Measurements from ENCODE around the gene FAM83D.

FAM83D gene

GRCh38 chr20:38894091-38894847 lies 31.9 kb upstream of the FAM83D start:
- peak; percentile 58 for FAIRE-seq
- DNase-seq (ENCODE audit: insufficient read length, low spot score) = no peak

- FAIRE-seq (peak; percentile 9), DNase-seq (ENCODE audit: insufficient read length, low spot score) (no peak)
Observed at GRCh38 chr20:38895098-38895949, 30.9 kb upstream of the FAM83D start.

- DNase-seq (ENCODE audit: insufficient read length, low spot score) = no peak
- FAIRE-seq = no peak
Observed at GRCh38 chr20:38896009-38896594, 30.1 kb upstream of the FAM83D start.

GRCh38 chr20:38897267-38897666 lies 28.9 kb upstream of the FAM83D start:
- FAIRE-seq = peak; percentile 62
- DNase-seq (ENCODE audit: insufficient read length, low spot score) = no peak

- DNase-seq (ENCODE audit: insufficient read length, low spot score) (no peak), FAIRE-seq (peak; percentile 76)
Observed at GRCh38 chr20:38900606-38901005, 25.6 kb upstream of the FAM83D start.

GRCh38 chr20:38902601-38903000 lies 23.6 kb upstream of the FAM83D start:
- no peak for DNase-seq (ENCODE audit: insufficient read length, low spot score)
- no peak for FAIRE-seq

- no peak for DNase-seq (ENCODE audit: insufficient read length, low spot score)
- FAIRE-seq = no peak
Observed at GRCh38 chr20:38903335-38903734, 22.9 kb upstream of the FAM83D start.

- no peak for FAIRE-seq
- no peak for DNase-seq (ENCODE audit: insufficient read length, low spot score)
Observed at GRCh38 chr20:38905375-38905774, 20.8 kb upstream of the FAM83D start.

GRCh38 chr20:38907918-38908677 lies 18.1 kb upstream of the FAM83D start:
- DNase-seq (ENCODE audit: insufficient read length, low spot score) (no peak), FAIRE-seq (no peak)

- FAIRE-seq = no peak
- no peak for DNase-seq (ENCODE audit: insufficient read length, low spot score)
Observed at GRCh38 chr20:38915355-38915754, 10.9 kb upstream of the FAM83D start.

- DNase-seq (ENCODE audit: insufficient read length, low spot score) (no peak), FAIRE-seq (no peak)
Observed at GRCh38 chr20:38917657-38918056, 8.6 kb upstream of the FAM83D start.

- peak; percentile 46 for FAIRE-seq
- no peak for DNase-seq (ENCODE audit: insufficient read length, low spot score)
Observed at GRCh38 chr20:38918172-38918571, 8.0 kb upstream of the FAM83D start.

- DNase-seq (ENCODE audit: insufficient read length, low spot score) = no peak
- no peak for FAIRE-seq
Observed at GRCh38 chr20:38919683-38920082, 6.5 kb upstream of the FAM83D start.

GRCh38 chr20:38920411-38920810 lies 5.8 kb upstream of the FAM83D start:
- peak; percentile 51 for FAIRE-seq

GRCh38 chr20:38920851-38921250 lies 5.4 kb upstream of the FAM83D start:
- FAIRE-seq (no peak), DNase-seq (ENCODE audit: insufficient read length, low spot score) (no peak)

More at GRCh38 chr20:38920411-38920810, 5.8 kb upstream of the FAM83D start:
- DNase-seq (ENCODE audit: insufficient read length, low spot score) = no peak

- DNase-seq (ENCODE audit: insufficient read length, low spot score) (no peak), FAIRE-seq (peak; percentile 36)
Observed at GRCh38 chr20:38924718-38925117, 1.5 kb upstream of the FAM83D start.

GRCh38 chr20:38926934-38927616 lies 858 bp downstream of the FAM83D start:
- DNase-seq (ENCODE audit: insufficient read length, low spot score) (no peak), FAIRE-seq (no peak)

- FAIRE-seq (peak; percentile 23), DNase-seq (ENCODE audit: insufficient read length, low spot score) (no peak)
Observed at GRCh38 chr20:38927902-38928578, 1.8 kb downstream of the FAM83D start.

GRCh38 chr20:38930242-38930569 lies 4.0 kb downstream of the FAM83D start:
- DNase-seq (ENCODE audit: insufficient read length, low spot score) (no peak), FAIRE-seq (no peak)

GRCh38 chr20:38931984-38932383 lies 5.8 kb downstream of the FAM83D start:
- DNase-seq (ENCODE audit: insufficient read length, low spot score) = no peak
- no peak for FAIRE-seq
